A673 (cell line): ENCODE results near the gene WWTR1.

Source experiments
- EZH2 ChIP-seq: fragments of 200-600 bp; sonication (generic); IDR thresholded peaks from 2 replicates; pipeline ENCODE4 v1.6.1; 2017; ENCODE audit warnings: borderline replicate concordance, low read depth, mild to moderate bottlenecking, mixed read lengths, antibody characterized with exemption, low read length; ENCODE audit not compliant: poor library complexity, severe bottlenecking
- TF ChIP-seq, protein P1 (sequence below): fragments of 300-800, 200-600 bp; sonication (generic); conservative IDR thresholded peaks from 2 replicates; pipeline ENCODE4 v1.5.1; 2017; ENCODE audit warnings: low read depth, mild to moderate bottlenecking, antibody characterized with exemption, low read length, moderate library complexity, mixed read lengths

DNA sequence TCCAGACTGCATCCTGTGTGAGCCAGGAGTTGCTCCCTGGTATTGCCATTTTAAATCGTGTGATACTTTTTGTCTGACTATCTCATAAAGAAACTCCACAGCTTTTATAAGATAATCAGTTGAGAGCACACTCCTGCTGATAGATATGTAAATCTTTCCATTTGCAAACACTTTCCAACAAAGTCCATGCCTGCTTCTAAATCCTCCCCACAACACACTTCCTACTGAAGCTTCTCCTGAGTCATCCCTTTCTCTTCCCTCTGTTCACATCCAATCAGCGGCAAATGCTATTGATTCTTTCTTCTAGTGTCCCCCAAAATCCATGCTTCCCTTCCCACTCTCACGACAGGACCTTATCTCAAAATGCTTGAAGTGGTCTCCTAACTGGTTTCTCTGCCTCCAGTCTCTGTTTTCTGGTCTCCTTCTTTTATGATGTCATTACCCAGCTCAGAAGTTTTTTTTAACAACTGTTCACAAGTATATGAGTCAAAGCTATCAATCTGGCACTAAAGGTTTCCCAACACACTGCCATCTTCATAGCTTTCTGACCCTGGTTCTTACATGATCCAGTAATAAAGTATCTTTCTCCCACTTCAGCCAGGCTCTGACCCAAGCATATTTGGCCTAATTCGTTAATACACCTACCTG lies 4.5 kb upstream of the WWTR1 start:
- TF ChIP-seq, protein P1, sequence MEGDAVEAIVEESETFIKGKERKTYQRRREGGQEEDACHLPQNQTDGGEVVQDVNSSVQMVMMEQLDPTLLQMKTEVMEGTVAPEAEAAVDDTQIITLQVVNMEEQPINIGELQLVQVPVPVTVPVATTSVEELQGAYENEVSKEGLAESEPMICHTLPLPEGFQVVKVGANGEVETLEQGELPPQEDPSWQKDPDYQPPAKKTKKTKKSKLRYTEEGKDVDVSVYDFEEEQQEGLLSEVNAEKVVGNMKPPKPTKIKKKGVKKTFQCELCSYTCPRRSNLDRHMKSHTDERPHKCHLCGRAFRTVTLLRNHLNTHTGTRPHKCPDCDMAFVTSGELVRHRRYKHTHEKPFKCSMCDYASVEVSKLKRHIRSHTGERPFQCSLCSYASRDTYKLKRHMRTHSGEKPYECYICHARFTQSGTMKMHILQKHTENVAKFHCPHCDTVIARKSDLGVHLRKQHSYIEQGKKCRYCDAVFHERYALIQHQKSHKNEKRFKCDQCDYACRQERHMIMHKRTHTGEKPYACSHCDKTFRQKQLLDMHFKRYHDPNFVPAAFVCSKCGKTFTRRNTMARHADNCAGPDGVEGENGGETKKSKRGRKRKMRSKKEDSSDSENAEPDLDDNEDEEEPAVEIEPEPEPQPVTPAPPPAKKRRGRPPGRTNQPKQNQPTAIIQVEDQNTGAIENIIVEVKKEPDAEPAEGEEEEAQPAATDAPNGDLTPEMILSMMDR = no peak
- TF ChIP-seq EZH2 = no peak
